ES-I3 (cell line): ENCODE results near the gene QPCT.
A peak's percentile ranks its signal among the peaks of the same experiment; 100 is the strongest.

Experiments used
- H3K36me3 ChIP-seq: 2 replicates; pipeline ENCODE4 v1.6.1; 2013; ENCODE audit warnings: mild to moderate bottlenecking, low read length, control low read depth, moderate library complexity; ENCODE audit not compliant: insufficient read depth
- H3K4me1 ChIP-seq: 2 replicates; pipeline ENCODE4 v1.6.1; 2013; ENCODE audit warnings: mild to moderate bottlenecking, control low read depth, low read length; ENCODE audit not compliant: insufficient read depth
- H3K9ac ChIP-seq: 2 replicates; pipeline ENCODE4 v1.6.1; 2013; ENCODE audit warnings: low read depth, mild to moderate bottlenecking, low read length, moderate library complexity
- H3K9me3 ChIP-seq: 2 replicates; pipeline ENCODE4 v1.6.1; 2013; ENCODE audit warnings: mild to moderate bottlenecking, low read length, moderate library complexity; ENCODE audit not compliant: control insufficient read depth, insufficient read depth

QPCT gene

DNA sequence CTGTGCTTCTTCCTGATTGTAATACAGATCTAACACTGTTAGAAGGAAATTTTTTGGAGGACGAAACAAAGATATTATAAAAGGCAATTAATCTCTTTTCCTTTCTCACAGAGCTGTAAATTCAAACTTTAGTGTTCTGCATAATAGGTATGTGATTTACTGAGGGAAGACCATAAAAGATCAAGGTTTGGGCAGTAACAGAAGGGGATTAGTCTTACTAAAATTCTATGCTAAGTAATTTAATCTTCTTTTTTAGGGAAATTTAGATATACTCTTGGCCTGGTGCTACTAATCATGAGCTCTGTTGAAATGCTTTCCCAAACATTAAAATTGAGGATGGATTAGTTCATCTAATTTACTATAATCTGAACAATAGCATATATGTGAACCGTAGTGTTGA is 8.8 kb upstream of the QPCT start:
- H3K36me3 ChIP-seq: no peaks in the 10 kb centered on the region
- H3K4me1 ChIP-seq: no peaks in the 10 kb centered on the region
- H3K9me3 ChIP-seq: no peaks in the 10 kb centered on the region
- H3K9ac ChIP-seq: no peak overlapping the region

- peaks cover 1% of the 10 kb centered on the region; the same call in 1 of the 2 replicates for H3K4me1 ChIP-seq
- no peaks in the 10 kb centered on the region for H3K9me3 ChIP-seq
- H3K36me3 ChIP-seq: no peaks in the 10 kb centered on the region
- H3K9ac ChIP-seq: no peak overlapping the region
Measured at GRCh38 chr2:37337620-37338280, 6.7 kb upstream of the QPCT start.

- H3K9ac ChIP-seq: no peak overlapping the region
- no peaks in the 10 kb centered on the region for H3K9me3 ChIP-seq
- H3K4me1 ChIP-seq: peaks cover 9% of the 10 kb centered on the region
- no peaks in the 10 kb centered on the region for H3K36me3 ChIP-seq
Measured at GRCh38 chr2:37338933-37339332, 5.5 kb upstream of the QPCT start.

GRCh38 chr2:37340637-37341036 is 3.8 kb upstream of the QPCT start:
- Histone ChIP-seq H3K4me1 (peaks cover 10% of the 10 kb centered on the region), H3K9ac (no peak overlapping the region), H3K36me3 (no peaks in the 10 kb centered on the region), H3K9me3 (no peaks in the 10 kb centered on the region)

GRCh38 chr2:37342591-37343220 is 1.7 kb upstream of the QPCT start:
- H3K36me3 ChIP-seq: no peaks in the 10 kb centered on the region
- H3K4me1 ChIP-seq: peaks cover 10% of the 10 kb centered on the region
- H3K9me3 ChIP-seq: no peaks in the 10 kb centered on the region
- H3K9ac ChIP-seq: no peak overlapping the region

DNA sequence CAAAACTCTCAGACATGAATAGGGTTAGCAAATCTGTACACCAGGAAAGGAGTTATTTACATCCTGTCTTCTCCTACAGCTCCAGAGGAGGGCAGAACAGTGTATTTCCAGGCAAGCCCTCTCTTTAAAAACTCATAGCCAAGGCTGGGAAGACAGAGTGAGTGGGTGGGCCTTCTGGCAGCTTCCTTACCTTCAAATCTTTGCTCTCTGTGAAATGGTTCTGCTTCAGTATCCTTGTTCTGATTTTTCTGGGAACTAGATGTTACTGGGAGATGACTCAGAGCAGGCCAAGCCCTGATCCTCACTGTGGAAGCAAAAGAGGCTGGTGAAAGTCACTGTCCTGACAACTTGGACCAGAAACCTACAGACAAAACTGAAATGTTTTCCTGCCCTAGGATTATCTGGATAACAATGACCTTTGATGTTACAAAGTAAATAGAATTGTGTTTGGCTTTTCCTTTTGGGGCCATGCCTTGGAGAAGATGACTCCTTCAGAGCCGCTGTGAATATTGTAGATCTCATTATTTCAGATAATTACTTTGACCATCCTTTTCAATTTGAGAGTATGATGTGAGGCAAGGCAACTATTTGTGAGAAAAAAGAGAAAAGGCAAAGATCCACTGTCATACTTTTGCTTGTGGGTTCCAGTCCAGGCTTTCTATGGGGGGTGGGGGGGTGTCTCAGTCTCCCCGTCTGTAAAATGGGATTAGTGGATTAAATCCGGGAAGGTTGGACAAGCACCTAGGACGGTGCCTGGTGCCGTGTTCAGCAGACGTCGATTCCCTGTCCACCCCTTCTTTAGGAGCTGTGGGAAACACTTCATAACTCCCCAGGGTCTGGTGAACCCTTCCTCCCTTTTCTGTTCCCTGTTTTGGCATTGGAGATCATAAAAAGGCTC is 644 bp upstream of the QPCT start:
- Histone ChIP-seq H3K9ac (peak overlapping the region; percentile 82; the same call in 1 of the 2 replicates), H3K9me3 (no peaks in the 10 kb centered on the region), H3K36me3 (no peaks in the 10 kb centered on the region), H3K4me1 (peaks cover 19% of the 10 kb centered on the region)

DNA sequence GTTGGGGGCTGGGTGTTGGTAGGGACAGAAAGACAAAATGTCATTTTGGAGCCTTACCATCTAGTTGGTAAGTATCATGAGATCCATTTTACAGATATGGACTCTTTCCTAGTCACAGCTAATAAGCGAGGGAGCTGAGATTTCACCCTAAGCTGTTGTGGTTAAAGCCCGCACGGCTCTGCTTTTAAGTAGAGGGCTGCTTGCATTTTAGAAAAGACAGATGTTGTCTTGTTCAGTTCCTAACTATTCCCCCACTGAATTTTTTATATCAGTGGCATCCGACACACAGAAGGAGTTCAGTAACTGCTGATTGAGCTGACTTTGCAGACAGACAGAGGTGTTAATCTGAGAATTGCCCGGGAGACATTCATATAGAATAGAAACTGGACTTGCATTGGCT is 3.7 kb downstream of the QPCT start:
- no peak overlapping the region for H3K9ac ChIP-seq
- H3K36me3 ChIP-seq: no peaks in the 10 kb centered on the region
- peaks cover 33% of the 10 kb centered on the region for H3K4me1 ChIP-seq
- no peaks in the 10 kb centered on the region for H3K9me3 ChIP-seq

DNA sequence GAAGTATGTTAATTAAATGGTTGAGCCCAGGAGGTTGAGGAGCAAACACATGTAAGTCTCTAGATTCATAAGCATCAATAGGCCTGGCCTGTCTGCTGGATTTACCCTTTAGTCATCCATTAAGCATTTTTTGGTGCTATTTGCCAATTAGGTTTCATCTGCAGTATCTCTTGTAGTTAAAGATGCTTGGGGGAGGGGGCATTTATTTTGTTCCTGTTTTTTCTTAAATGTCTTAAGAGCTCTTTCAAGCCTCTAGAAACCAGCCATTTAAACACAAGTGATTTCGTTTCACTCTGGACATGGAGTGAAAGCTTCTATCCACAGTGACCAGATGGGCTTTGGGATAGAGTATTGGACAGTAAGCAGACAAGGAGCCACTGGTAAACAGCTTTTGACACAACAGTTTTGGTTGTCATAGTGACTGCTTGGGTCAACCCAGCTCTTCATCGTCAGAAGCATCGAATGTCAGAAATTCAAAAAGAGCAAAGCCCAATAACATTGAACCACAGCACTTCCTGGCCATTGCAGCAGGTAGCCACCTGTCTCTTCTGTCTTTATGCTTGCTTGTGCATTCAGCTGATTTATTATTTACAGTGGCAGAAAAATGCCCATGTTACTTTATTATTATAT is 4.9 kb downstream of the QPCT start:
- no peaks in the 10 kb centered on the region for H3K36me3 ChIP-seq
- no peak overlapping the region for H3K9ac ChIP-seq
- H3K9me3 ChIP-seq: no peaks in the 10 kb centered on the region
- peaks cover 26% of the 10 kb centered on the region for H3K4me1 ChIP-seq

GRCh38 chr2:37350034-37350433 is 5.6 kb downstream of the QPCT start:
- Histone ChIP-seq H3K36me3 (no peaks in the 10 kb centered on the region), H3K9me3 (no peaks in the 10 kb centered on the region), H3K9ac (no peak overlapping the region), H3K4me1 (peaks cover 26% of the 10 kb centered on the region)

- Histone ChIP-seq H3K4me1 (peaks cover 9% of the 10 kb centered on the region; the same call in 1 of the 2 replicates), H3K9me3 (no peaks in the 10 kb centered on the region), H3K36me3 (no peaks in the 10 kb centered on the region), H3K9ac (no peak overlapping the region)
Measured at GRCh38 chr2:37354531-37354930, 10.1 kb downstream of the QPCT start.

DNA sequence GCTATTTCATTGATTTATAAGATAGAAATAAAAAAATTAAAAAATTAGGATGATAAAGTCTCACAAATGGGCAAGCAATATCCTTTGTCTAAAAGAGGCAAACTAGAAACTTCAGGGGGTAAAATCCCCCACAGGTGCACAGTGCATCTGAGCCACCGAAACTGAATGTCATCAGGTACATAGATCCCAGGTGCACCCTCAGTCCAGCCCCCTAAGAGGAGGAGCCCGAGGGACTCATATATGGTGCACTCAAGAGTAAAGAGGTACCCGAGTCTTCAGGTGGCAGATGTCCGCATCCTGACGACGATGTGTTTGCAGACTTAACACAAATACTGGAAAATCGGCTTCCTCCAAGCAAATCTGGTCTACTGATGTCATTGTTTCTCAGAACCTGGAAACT is 11.3 kb downstream of the QPCT start:
- Histone ChIP-seq H3K36me3 (no peaks in the 10 kb centered on the region), H3K9me3 (no peaks in the 10 kb centered on the region), H3K9ac (no peak overlapping the region), H3K4me1 (no peaks in the 10 kb centered on the region)

GRCh38 chr2:37356299-37356698 is 11.9 kb downstream of the QPCT start:
- Histone ChIP-seq H3K9ac (no peak overlapping the region), H3K9me3 (no peaks in the 10 kb centered on the region), H3K36me3 (no peaks in the 10 kb centered on the region), H3K4me1 (no peaks in the 10 kb centered on the region)

DNA sequence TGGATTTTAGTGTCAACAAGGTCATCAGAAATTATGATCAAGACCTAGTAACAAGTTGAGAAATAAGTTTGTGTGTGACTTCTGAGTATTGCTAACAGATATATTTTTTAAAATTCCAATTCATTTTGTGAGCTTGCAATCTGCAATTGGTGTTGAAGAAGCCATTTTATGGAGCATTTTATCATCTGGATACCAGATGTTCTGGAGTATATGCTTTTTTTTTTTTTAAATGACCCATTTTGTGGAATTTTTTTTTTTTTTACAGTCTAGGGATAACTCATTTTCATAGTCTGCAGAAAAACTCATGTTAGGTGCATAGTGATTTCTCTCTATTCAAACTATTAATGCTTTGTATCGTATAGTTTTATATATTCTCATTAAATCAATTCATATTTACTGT is 12.6 kb downstream of the QPCT start:
- no peaks in the 10 kb centered on the region for H3K36me3 ChIP-seq
- H3K4me1 ChIP-seq: no peaks in the 10 kb centered on the region
- H3K9ac ChIP-seq: no peak overlapping the region
- no peaks in the 10 kb centered on the region for H3K9me3 ChIP-seq

GRCh38 chr2:37357530-37357929 is 13.1 kb downstream of the QPCT start:
- Histone ChIP-seq H3K36me3 (no peaks in the 10 kb centered on the region), H3K9me3 (no peaks in the 10 kb centered on the region), H3K4me1 (no peaks in the 10 kb centered on the region), H3K9ac (no peak overlapping the region)
